Measurements from ENCODE around the gene KCNK4. TPM values are rescaled to one million over a fixed set of nuclear protein-coding genes. Genes with fewer than 3 reads are reported as not detected.

KCNK4 gene
- total and polyA plus RNA-seq, 2 of the 13 experiments (the other 11 are each of a cell fraction or from before 2014, with no cell fraction given): not detected

DNA sequence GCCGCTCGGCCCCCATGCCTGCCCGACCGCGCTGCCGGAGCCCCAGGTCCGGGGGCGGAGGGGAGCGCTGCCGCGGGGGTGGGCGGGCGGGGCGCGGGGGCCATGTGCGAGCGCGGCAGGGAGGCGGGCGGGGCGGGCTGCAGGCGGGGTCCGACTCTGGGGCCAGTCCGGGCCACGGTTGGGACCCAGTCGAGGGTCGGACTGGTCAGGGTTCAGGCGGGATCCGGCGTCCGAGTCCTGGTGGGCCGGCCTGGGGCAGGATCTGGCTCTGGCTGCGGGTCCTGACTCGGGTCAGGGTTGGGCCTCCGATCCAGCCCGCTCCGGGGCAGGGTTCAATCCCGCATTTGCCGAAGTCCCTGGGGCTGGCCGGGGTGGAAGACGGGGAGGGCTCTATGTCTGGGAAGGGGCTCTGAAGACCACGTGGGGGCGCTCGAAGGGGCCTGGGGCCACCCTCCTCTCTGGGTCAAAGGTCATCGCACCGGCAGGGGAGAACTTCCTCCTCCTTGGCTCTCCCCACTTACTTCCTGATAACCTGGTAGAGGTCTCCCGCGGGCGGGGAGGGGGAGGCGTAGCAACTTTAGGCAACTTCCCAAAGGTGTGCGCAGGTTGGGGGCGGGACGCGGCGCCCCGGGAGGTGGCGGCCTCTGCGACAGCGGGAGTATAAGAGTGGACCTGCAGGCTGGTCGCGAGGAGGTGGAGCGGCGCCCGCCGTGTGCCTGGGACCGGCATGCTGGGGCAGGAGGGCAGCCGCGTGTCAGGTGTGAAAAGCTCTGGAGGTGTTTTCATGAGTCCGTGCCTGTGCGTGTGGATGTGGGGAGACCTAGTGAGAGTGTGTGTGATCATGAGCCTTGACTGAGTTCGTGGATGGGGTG is 14.8 kb downstream of the KCNK4 start (continued):
- TF ChIP-seq, protein P1, sequence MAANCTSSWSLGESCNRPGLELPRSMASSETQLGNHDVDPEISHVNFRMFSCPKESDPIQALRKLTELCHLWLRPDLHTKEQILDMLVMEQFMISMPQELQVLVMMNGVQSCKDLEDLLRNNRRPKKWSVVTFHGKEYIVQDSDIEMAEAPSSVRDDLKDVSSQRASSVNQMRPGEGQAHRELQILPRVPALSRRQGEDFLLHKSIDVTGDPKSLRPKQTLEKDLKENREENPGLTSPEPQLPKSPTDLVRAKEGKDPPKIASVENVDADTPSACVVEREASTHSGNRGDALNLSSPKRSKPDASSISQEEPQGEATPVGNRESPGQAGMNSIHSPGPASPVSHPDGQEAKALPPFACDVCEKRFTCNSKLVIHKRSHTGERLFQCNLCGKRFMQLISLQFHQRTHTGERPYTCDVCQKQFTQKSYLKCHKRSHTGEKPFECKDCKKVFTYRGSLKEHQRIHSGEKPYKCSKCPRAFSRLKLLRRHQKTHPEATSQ (CRISPR knock-in tag; IDR thresholded peaks at IDR 0.05; ENCODE audit: borderline replicate concordance): no peak
- TF ChIP-seq HNF4A (CRISPR knock-in tag; IDR thresholded peaks at IDR 0.05) (peak; percentile 44; the same call in 1 of the 2 replicates), ZNF773 (CRISPR knock-in tag; IDR thresholded peaks at IDR 0.05; ENCODE audit: borderline replicate concordance) (no peak), ZFY (CRISPR knock-in tag; IDR thresholded peaks at IDR 0.05) (peak; percentile 51), ZNF546 (CRISPR knock-in tag; conservative IDR thresholded peaks at IDR 0.05) (peak; percentile 45; the same call in 1 of the 2 replicates), ZNF234 (CRISPR knock-in tag; conservative IDR thresholded peaks at IDR 0.05) (no peak), ATF1 (CRISPR knock-in tag; IDR thresholded peaks at IDR 0.05) (no peak), SMARCC2 (IDR thresholded peaks at IDR 0.05) (no peak), ZNF83 (CRISPR knock-in tag; IDR thresholded peaks at IDR 0.05; ENCODE audit: borderline replicate concordance) (no peak; the same call in 1 of the 2 replicates), ZNF776 (CRISPR knock-in tag; IDR thresholded peaks at IDR 0.05) (peak; percentile 48; the same call in 1 of the 2 replicates), EZH2 (conservative IDR thresholded peaks at IDR 0.05; ENCODE audit: low read depth, low read length) (no peak), ZNF160 (CRISPR knock-in tag; IDR thresholded peaks at IDR 0.05) (no peak), SP4 (CRISPR knock-in tag; IDR thresholded peaks at IDR 0.05) (peak; percentile 59)
- TF ChIP-seq, protein P2, sequence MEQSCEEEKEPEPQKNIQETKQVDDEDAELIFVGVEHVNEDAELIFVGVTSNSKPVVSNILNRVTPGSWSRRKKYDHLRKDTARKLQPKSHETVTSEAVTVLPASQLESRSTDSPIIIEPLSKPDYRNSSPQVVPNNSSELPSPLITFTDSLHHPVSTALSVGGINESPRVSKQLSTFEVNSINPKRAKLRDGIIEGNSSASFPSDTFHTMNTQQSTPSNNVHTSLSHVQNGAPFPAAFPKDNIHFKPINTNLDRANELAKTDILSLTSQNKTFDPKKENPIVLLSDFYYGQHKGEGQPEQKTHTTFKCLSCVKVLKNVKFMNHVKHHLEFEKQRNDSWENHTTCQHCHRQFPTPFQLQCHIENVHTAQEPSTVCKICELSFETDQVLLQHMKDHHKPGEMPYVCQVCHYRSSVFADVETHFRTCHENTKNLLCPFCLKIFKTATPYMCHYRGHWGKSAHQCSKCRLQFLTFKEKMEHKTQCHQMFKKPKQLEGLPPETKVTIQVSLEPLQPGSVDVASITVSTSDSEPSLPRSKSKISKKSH (CRISPR knock-in tag; IDR thresholded peaks at IDR 0.05; ENCODE audit: borderline replicate concordance): no peak
- TF ChIP-seq, protein P3, sequence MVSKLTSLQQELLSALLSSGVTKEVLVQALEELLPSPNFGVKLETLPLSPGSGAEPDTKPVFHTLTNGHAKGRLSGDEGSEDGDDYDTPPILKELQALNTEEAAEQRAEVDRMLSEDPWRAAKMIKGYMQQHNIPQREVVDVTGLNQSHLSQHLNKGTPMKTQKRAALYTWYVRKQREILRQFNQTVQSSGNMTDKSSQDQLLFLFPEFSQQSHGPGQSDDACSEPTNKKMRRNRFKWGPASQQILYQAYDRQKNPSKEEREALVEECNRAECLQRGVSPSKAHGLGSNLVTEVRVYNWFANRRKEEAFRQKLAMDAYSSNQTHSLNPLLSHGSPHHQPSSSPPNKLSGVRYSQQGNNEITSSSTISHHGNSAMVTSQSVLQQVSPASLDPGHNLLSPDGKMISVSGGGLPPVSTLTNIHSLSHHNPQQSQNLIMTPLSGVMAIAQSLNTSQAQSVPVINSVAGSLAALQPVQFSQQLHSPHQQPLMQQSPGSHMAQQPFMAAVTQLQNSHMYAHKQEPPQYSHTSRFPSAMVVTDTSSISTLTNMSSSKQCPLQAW (CRISPR knock-in tag; IDR thresholded peaks at IDR 0.05): peak; percentile 61; the same call in 1 of the 2 replicates
- TF ChIP-seq, protein P4, sequence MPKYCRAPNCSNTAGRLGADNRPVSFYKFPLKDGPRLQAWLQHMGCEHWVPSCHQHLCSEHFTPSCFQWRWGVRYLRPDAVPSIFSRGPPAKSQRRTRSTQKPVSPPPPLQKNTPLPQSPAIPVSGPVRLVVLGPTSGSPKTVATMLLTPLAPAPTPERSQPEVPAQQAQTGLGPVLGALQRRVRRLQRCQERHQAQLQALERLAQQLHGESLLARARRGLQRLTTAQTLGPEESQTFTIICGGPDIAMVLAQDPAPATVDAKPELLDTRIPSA (CRISPR knock-in tag; IDR thresholded peaks at IDR 0.05; ENCODE audit: borderline replicate concordance): no peak
- TF ChIP-seq, protein P5, sequence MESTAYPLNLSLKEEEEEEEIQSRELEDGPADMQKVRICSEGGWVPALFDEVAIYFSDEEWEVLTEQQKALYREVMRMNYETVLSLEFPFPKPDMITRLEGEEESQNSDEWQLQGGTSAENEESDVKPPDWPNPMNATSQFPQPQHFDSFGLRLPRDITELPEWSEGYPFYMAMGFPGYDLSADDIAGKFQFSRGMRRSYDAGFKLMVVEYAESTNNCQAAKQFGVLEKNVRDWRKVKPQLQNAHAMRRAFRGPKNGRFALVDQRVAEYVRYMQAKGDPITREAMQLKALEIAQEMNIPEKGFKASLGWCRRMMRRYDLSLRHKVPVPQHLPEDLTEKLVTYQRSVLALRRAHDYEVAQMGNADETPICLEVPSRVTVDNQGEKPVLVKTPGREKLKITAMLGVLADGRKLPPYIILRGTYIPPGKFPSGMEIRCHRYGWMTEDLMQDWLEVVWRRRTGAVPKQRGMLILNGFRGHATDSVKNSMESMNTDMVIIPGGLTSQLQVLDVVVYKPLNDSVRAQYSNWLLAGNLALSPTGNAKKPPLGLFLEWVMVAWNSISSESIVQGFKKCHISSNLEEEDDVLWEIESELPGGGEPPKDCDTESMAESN (CRISPR knock-in tag; conservative IDR thresholded peaks at IDR 0.05): peak; percentile 49; the same call in 1 of the 2 replicates
- TF ChIP-seq, protein P6, sequence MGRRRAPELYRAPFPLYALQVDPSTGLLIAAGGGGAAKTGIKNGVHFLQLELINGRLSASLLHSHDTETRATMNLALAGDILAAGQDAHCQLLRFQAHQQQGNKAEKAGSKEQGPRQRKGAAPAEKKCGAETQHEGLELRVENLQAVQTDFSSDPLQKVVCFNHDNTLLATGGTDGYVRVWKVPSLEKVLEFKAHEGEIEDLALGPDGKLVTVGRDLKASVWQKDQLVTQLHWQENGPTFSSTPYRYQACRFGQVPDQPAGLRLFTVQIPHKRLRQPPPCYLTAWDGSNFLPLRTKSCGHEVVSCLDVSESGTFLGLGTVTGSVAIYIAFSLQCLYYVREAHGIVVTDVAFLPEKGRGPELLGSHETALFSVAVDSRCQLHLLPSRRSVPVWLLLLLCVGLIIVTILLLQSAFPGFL (CRISPR knock-in tag; IDR thresholded peaks at IDR 0.05): no peak

All from HepG2 (cell line).